HEK293 (cell line): ENCODE measurements around the gene FBXW5.

ENCODE experiments used
- CTCF ChIA-PET: fragments of 350-600 bp; formaldehyde crosslinking; extraction: SDS; loops from one replicate; lab custom pipeline; 2021; ENCODE audit warnings: antibody characterized with exemption; lab: Yijun Ruan, JAX
- POLR2A ChIA-PET: fragments of 300-600 bp; formaldehyde crosslinking; extraction: SDS; loops from one replicate; lab custom pipeline; 2020; ENCODE audit warnings: antibody characterized with exemption, inconsistent platforms; lab: Yijun Ruan, JAX
- H3K27ac ChIP-seq: fragments of 200-500 bp; sonication (Bioruptor generic); 2 replicates; pipeline ENCODE4 v1.5.1; 2014; ENCODE audit warnings: low read depth, low read length, control low read depth, inconsistent platforms; ENCODE audit errors: extremely low read depth
- H3K36me3 ChIP-seq, 2 experiments: fragments of 200-500 bp in 1 of 2; sonication (Bioruptor generic) in 1 of 2; 1 replicate in 1 of 2; 2 replicates in 1 of 2; pipeline ENCODE4 v1.5.1; 2014 to 2017; ENCODE audit warnings: inconsistent platforms in 2 of 2, low read length in 2 of 2; ENCODE audit not compliant: control insufficient read depth in 2 of 2, insufficient read depth in 1 of 2
- H3K4me1 ChIP-seq: fragments of 200-500 bp; sonication (Bioruptor generic); 2 replicates; pipeline ENCODE4 v1.5.1; 2014; ENCODE audit warnings: mild to moderate bottlenecking, low read length, inconsistent platforms; ENCODE audit not compliant: control insufficient read depth, insufficient read depth
- H3K4me3 ChIP-seq: 2 replicates; pipeline ENCODE4 v1.5.1; 2011; ENCODE audit warnings: low read depth, mild to moderate bottlenecking, control low read depth, low read length, moderate library complexity
- H3K9me3 ChIP-seq: fragments of 200-500 bp; sonication (Bioruptor generic); 2 replicates; pipeline ENCODE4 v1.5.1; 2014; ENCODE audit warnings: low read depth, low read length, inconsistent platforms; ENCODE audit not compliant: control insufficient read depth, insufficient read depth
- EGR2 ChIP-seq: fragments of 450-650 bp; formaldehyde crosslinking; IDR thresholded peaks from 2 replicates; pipeline ENCODE4 v1.5.1; 2016; ENCODE audit warnings: low read depth, missing biosample characterization, missing genetic modification characterization
- ZBTB20 ChIP-seq: fragments of 450-650 bp; formaldehyde crosslinking; IDR thresholded peaks from 2 replicates; pipeline ENCODE4 v1.5.1; 2016; ENCODE audit warnings: missing biosample characterization, missing genetic modification characterization
- ZBTB7A ChIP-seq: fragments of 450-650 bp; formaldehyde crosslinking; IDR thresholded peaks from 2 replicates; pipeline ENCODE4 v1.5.1; 2016; ENCODE audit warnings: low read depth, missing biosample characterization, missing genetic modification characterization
- ZNF121 ChIP-seq: fragments of 450-650 bp; formaldehyde crosslinking; IDR thresholded peaks from 2 replicates; pipeline ENCODE4 v1.5.1; 2016; ENCODE audit warnings: missing biosample characterization, missing genetic modification characterization
- ZNF132 ChIP-seq: fragments of 450-650 bp; formaldehyde crosslinking; IDR thresholded peaks from 2 replicates; pipeline ENCODE4 v1.5.1; 2017; ENCODE audit warnings: missing biosample characterization, missing genetic modification characterization, borderline replicate concordance
- ZNF16 ChIP-seq: fragments of 450-650 bp; formaldehyde crosslinking; IDR thresholded peaks from 2 replicates; pipeline ENCODE4 v1.5.1; 2016; ENCODE audit warnings: low read depth, missing biosample characterization, missing genetic modification characterization
- ZNF221 ChIP-seq: fragments of 450-650 bp; formaldehyde crosslinking; IDR thresholded peaks from 2 replicates; pipeline ENCODE4 v1.5.1; 2017; ENCODE audit warnings: missing biosample characterization, missing genetic modification characterization, borderline replicate concordance
- ZNF23 ChIP-seq: fragments of 450-650 bp; formaldehyde crosslinking; IDR thresholded peaks from 2 replicates; pipeline ENCODE4 v1.5.1; 2016; ENCODE audit warnings: missing biosample characterization, missing genetic modification characterization, borderline replicate concordance
- ZNF311 ChIP-seq: fragments of 450-650 bp; formaldehyde crosslinking; IDR thresholded peaks from 2 replicates; pipeline ENCODE4 v1.5.1; 2017; ENCODE audit warnings: missing biosample characterization, missing genetic modification characterization, borderline replicate concordance
- ZNF350 ChIP-seq: fragments of 450-650 bp; formaldehyde crosslinking; IDR thresholded peaks from 2 replicates; pipeline ENCODE4 v1.5.0; 2017; ENCODE audit warnings: missing biosample characterization, mild to moderate bottlenecking, missing genetic modification characterization
- ZNF621 ChIP-seq: fragments of 450-650 bp; formaldehyde crosslinking; IDR thresholded peaks from 2 replicates; pipeline ENCODE4 v1.5.1; 2017; ENCODE audit warnings: missing biosample characterization, missing genetic modification characterization
- ZNF664 ChIP-seq: fragments of 450-650 bp; formaldehyde crosslinking; IDR thresholded peaks from 2 replicates; pipeline ENCODE4 v1.5.1; 2016; ENCODE audit warnings: missing biosample characterization, missing genetic modification characterization
- ZNF768 ChIP-seq: fragments of 450-650 bp; formaldehyde crosslinking; IDR thresholded peaks from 2 replicates; pipeline ENCODE4 v1.5.1; 2018; ENCODE audit warnings: missing biosample characterization, mild to moderate bottlenecking, missing genetic modification characterization
- TF ChIP-seq, protein P1 (sequence below): fragments of 450-650 bp; formaldehyde crosslinking; IDR thresholded peaks from 2 replicates; pipeline ENCODE4 v1.5.1; 2017; ENCODE audit warnings: missing biosample characterization, missing genetic modification characterization
- TF ChIP-seq, protein P2 (sequence below): fragments of 450-650 bp; IDR thresholded peaks from 2 replicates; pipeline ENCODE4 v1.5.1; 2018; ENCODE audit warnings: missing biosample characterization, mild to moderate bottlenecking, missing genetic modification characterization
- TF ChIP-seq, protein P3 (sequence below): fragments of 450-650 bp; formaldehyde crosslinking; IDR thresholded peaks from 2 replicates; pipeline ENCODE4 v1.5.1; 2016; ENCODE audit warnings: missing biosample characterization, missing genetic modification characterization
- TF ChIP-seq, protein P4 (sequence below): fragments of 450-650 bp; formaldehyde crosslinking; IDR thresholded peaks from 2 replicates; pipeline ENCODE4 v1.5.1; 2017; ENCODE audit warnings: missing biosample characterization, missing genetic modification characterization

The FBXW5 gene

GRCh38 chr9:136913701-136914438 lies 30.7 kb downstream of the FBXW5 start (continued):
- TF ChIP-seq, protein P1, sequence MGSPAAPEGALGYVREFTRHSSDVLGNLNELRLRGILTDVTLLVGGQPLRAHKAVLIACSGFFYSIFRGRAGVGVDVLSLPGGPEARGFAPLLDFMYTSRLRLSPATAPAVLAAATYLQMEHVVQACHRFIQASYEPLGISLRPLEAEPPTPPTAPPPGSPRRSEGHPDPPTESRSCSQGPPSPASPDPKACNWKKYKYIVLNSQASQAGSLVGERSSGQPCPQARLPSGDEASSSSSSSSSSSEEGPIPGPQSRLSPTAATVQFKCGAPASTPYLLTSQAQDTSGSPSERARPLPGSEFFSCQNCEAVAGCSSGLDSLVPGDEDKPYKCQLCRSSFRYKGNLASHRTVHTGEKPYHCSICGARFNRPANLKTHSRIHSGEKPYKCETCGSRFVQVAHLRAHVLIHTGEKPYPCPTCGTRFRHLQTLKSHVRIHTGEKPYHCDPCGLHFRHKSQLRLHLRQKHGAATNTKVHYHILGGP: no peak
- TF ChIP-seq ZNF664 (no peak), ZNF16 (no peak), ZBTB7A (tag by site-specific recombination) (no peak), ZNF132 (tag by site-specific recombination) (no peak)
- TF ChIP-seq, protein P2, sequence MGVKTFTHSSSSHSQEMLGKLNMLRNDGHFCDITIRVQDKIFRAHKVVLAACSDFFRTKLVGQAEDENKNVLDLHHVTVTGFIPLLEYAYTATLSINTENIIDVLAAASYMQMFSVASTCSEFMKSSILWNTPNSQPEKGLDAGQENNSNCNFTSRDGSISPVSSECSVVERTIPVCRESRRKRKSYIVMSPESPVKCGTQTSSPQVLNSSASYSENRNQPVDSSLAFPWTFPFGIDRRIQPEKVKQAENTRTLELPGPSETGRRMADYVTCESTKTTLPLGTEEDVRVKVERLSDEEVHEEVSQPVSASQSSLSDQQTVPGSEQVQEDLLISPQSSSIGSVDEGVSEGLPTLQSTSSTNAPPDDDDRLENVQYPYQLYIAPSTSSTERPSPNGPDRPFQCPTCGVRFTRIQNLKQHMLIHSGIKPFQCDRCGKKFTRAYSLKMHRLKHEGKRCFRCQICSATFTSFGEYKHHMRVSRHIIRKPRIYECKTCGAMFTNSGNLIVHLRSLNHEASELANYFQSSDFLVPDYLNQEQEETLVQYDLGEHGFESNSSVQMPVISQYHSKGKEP: no peak
- TF ChIP-seq, protein P3, sequence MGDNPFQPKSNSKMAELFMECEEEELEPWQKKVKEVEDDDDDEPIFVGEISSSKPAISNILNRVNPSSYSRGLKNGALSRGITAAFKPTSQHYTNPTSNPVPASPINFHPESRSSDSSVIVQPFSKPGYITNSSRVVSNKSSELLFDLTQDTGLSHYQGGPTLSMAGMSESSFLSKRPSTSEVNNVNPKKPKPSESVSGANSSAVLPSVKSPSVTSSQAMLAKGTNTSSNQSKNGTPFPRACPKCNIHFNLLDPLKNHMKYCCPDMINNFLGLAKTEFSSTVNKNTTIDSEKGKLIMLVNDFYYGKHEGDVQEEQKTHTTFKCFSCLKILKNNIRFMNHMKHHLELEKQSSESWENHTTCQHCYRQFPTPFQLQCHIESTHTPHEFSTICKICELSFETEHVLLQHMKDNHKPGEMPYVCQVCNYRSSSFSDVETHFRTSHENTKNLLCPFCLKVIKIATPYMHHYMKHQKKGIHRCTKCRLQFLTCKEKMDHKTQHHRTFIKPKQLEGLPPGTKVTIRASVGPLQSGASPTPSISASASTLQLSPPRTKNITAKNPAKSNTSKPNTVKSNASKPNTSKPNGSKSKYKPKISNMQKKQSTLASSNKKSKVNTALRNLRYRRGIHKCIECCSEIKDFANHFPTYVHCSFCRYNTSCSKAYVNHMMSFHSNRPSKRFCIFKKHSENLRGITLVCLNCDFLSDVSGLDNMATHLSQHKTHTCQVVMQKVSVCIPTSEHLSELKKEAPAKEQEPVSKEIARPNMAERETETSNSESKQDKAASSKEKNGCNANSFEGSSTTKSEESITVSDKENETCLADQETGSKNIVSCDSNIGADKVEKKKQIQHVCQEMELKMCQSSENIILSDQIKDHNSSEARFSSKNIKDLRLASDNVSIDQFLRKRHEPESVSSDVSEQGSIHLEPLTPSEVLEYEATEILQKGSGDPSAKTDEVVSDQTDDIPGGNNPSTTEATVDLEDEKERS (tag by site-specific recombination): no peak
- TF ChIP-seq, protein P4, sequence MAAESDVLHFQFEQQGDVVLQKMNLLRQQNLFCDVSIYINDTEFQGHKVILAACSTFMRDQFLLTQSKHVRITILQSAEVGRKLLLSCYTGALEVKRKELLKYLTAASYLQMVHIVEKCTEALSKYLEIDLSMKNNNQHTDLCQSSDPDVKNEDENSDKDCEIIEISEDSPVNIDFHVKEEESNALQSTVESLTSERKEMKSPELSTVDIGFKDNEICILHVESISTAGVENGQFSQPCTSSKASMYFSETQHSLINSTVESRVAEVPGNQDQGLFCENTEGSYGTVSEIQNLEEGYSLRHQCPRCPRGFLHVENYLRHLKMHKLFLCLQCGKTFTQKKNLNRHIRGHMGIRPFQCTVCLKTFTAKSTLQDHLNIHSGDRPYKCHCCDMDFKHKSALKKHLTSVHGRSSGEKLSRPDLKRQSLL (tag by site-specific recombination): no peak

DNA sequence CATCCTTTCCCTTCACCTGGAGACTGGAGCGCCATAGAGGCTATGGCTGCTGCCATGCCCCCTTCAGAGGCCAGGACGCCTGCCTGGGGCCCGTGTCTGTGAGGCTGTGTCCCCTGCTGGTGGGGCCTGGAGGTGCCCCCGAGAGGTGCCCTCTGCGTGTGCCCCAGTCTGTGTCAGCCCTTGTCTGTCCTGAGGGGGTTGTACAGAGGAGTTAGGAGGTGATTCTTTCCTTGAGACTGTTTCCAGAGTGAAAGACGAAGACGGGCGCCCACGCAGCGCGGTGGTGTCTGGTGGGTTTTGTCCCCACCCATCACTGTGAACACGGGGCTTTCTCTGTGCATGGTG lies 33.7 kb downstream of the FBXW5 start:
- Histone ChIP-seq H3K36me3 (peaks cover 10 to 78% of the 10 kb centered on the region in 2 experiments; a peak in 2 of 3 replicates), H3K4me3 (no peak overlapping the region), H3K9me3 (no peaks in the 10 kb centered on the region), H3K4me1 (no peaks in the 10 kb centered on the region), H3K27ac (no peak overlapping the region)
- POLR2A ChIA-PET: no interaction called here
- CTCF ChIA-PET: interaction anchor here (0.6 to 1.2 kb wide), 3 partner anchors 9 to 471 kb away, joined by 3 read pairs; no protein-coding TSS in a partner anchor
- TF ChIP-seq ZNF621 (no peak), ZBTB20 (tag by site-specific recombination) (no peak), ZNF221 (no peak), ZNF768 (tag by site-specific recombination) (no peak), ZNF23 (tag by site-specific recombination) (no peak), EGR2 (tag by site-specific recombination) (no peak), ZNF132 (tag by site-specific recombination) (no peak), ZNF121 (tag by site-specific recombination) (no peak), ZNF311 (tag by site-specific recombination) (no peak), ZNF350 (no peak)
